CD8-positive, alpha-beta memory T cell (primary cell): ENCODE data around the gene PSMD2. TPM values are rescaled to one million over a fixed set of nuclear protein-coding genes. Genes with fewer than 3 reads are reported as not detected.

Source experiments
- CTCF ChIA-PET: fragments of 350-600 bp; sonication (Branson Sonifier 250); formaldehyde crosslinking; loops from one replicate; lab custom pipeline; 2021; ENCODE audit warnings: antibody characterized with exemption; lab: Charles Lee
- POLR2A ChIA-PET: fragments of 350-600 bp; sonication (Branson Sonifier 250); formaldehyde crosslinking; loops from one replicate; lab custom pipeline; 2021; ENCODE audit warnings: antibody characterized with exemption; lab: Charles Lee
- DNase-seq, 5 donors: peaks; one replicate each; pipeline versions ENCODE4 v3.0.0 to v3.0.0-alpha.2; 2020 to 2022; ENCODE audit warnings: mixed read lengths in 1 of 5
- H3K27ac ChIP-seq: one replicate; pipeline ENCODE4 v1.7.0; 2013; ENCODE audit warnings: low read depth, mild to moderate bottlenecking, low read length, moderate library complexity
- H3K27me3 ChIP-seq: 2 replicates; pipeline ENCODE4 v1.7.0; 2013; ENCODE audit warnings: low read length, mild to moderate bottlenecking; ENCODE audit not compliant: insufficient read depth, poor library complexity, severe bottlenecking
- H3K36me3 ChIP-seq: 2 replicates; pipeline ENCODE4 v1.7.0; 2013; ENCODE audit warnings: mild to moderate bottlenecking, low read length, moderate library complexity; ENCODE audit not compliant: insufficient read depth
- H3K4me1 ChIP-seq: 2 replicates; pipeline ENCODE4 v1.7.0; 2013; ENCODE audit warnings: mild to moderate bottlenecking, low read length, moderate library complexity; ENCODE audit not compliant: insufficient read depth
- H3K4me3 ChIP-seq: 2 replicates; pipeline ENCODE4 v1.7.0; 2013; ENCODE audit warnings: mild to moderate bottlenecking, low read length
- H3K9me3 ChIP-seq: 2 replicates; pipeline ENCODE4 v1.7.0; 2013; ENCODE audit warnings: mild to moderate bottlenecking, low read length
- H3K27ac Mint-ChIP-seq, 8 donors: one replicate each; pipeline ENCODE4 v1.8.0; 2020 to 2021; ENCODE audit warnings: mixed read lengths in 8 of 8, mild to moderate bottlenecking in 6 of 8, inconsistent platforms in 3 of 8, moderate library complexity in 3 of 8
- H3K27me3 Mint-ChIP-seq, 2 donors: one replicate each; pipeline ENCODE4 v1.8.0; 2020 to 2021; ENCODE audit warnings: mixed read lengths in 2 of 2, mild to moderate bottlenecking in 1 of 2, moderate library complexity in 1 of 2
- H3K36me3 Mint-ChIP-seq, 3 donors: one replicate each; pipeline ENCODE4 v1.8.0; 2020 to 2021; ENCODE audit warnings: mixed read lengths in 3 of 3, inconsistent platforms in 1 of 3, mild to moderate bottlenecking in 1 of 3
- H3K4me1 Mint-ChIP-seq, 3 donors: one replicate each; pipeline ENCODE4 v1.8.0; 2020 to 2021; ENCODE audit warnings: mixed read lengths in 3 of 3, inconsistent platforms in 1 of 3, mild to moderate bottlenecking in 1 of 3
- H3K4me3 Mint-ChIP-seq, 7 donors: one replicate each; pipeline ENCODE4 v1.8.0; 2020 to 2021; ENCODE audit warnings: mixed read lengths in 7 of 7, mild to moderate bottlenecking in 6 of 7, moderate library complexity in 4 of 7, inconsistent platforms in 2 of 7
- H3K9me3 Mint-ChIP-seq, 5 donors: one replicate each; pipeline ENCODE4 v1.8.0; 2020 to 2022; ENCODE audit warnings: mixed read lengths in 5 of 5, mild to moderate bottlenecking in 3 of 5, moderate library complexity in 2 of 5, inconsistent platforms in 1 of 5
- polyA plus RNA-seq: library from polyadenylated mRNA; unstranded; fragments of 300-500 nt; fragmentation: Illumina TruSeq; gene quantifications from one replicate; pipeline ENCODE4 v1.2.3, GENCODE V29; 2021
- total RNA-seq, 2 experiments: library from RNA; stranded (reverse); gene quantifications; one replicate each; pipeline ENCODE4 v1.2.3, GENCODE V29; 2021

PSMD2 gene
- total and polyA plus RNA-seq, 3 experiments from 2014 or later = 211 to 342 (median 334) TPM

GRCh38 chr3:184289426-184289938 lies 9.6 kb upstream of the PSMD2 start:
- Mint-ChIP-seq H3K27ac (peak overlapping the region in 2 of 8 donors; percentile 17 to 92), H3K4me1 (peaks cover 0 to 4% (median 0%) of the 10 kb centered on the region in 3 donors), H3K4me3 (no peak overlapping the region), H3K27me3 (peaks cover 8 to 15% of the 10 kb centered on the region in 2 donors), H3K36me3 (no peaks in the 10 kb centered on the region), H3K9me3 (no peaks in the 10 kb centered on the region)
- ChIA-PET POLR2A (interaction anchor here (1.1 kb wide), 1 partner anchor 24 kb away, joined by 5 read pairs; no protein-coding TSS in a partner anchor), CTCF (interaction anchor here (0.6 to 2.6 kb wide), 5 partner anchors 21 to 393 kb away, joined by 3 to 8 read pairs (median 3); no protein-coding TSS in a partner anchor)
- no peaks in the 10 kb centered on the region for H3K36me3 ChIP-seq
- peak; percentile 21 to 66 (median 32) for DNase-seq
- H3K4me3 ChIP-seq = no peak overlapping the region
- H3K27ac ChIP-seq = no peak overlapping the region
- H3K9me3 ChIP-seq = no peaks in the 10 kb centered on the region
- no peaks in the 10 kb centered on the region for H3K4me1 ChIP-seq
- no peaks in the 10 kb centered on the region for H3K27me3 ChIP-seq

DNA sequence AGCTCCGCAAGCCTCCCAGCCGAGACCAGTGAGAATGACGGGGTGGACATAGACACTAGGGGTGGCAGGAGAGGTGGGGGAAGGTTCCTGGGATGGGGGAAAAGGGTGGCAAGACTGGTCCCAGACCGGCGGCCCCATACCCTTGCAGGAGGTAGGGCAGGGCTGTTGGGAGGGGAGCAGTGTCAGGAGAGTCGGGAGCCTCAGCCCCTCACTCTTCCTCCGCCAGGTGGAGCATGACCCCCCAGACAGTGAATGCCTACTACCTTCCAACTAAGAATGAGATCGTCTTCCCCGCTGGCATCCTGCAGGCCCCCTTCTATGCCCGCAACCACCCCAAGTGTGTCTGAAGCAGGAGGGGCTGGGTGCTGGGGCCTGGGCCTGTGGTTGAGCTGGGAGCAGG lies 8.7 kb upstream of the PSMD2 start:
- Mint-ChIP-seq H3K27ac (no peak overlapping the region), H3K4me1 (peaks cover 0 to 4% (median 0%) of the 10 kb centered on the region in 3 donors), H3K36me3 (no peaks in the 10 kb centered on the region), H3K4me3 (no peak overlapping the region), H3K27me3 (peaks cover 9 to 14% of the 10 kb centered on the region in 2 donors), H3K9me3 (no peaks in the 10 kb centered on the region)
- no peaks in the 10 kb centered on the region for H3K4me1 ChIP-seq
- H3K4me3 ChIP-seq = no peak overlapping the region
- H3K27me3 ChIP-seq = no peaks in the 10 kb centered on the region
- ChIA-PET POLR2A (no interaction called here), CTCF (interaction anchor here (0.9 to 2.6 kb wide), 2 partner anchors 63 to 393 kb away, joined by 3 to 8 read pairs; no protein-coding TSS in a partner anchor)
- H3K27ac ChIP-seq = no peak overlapping the region
- H3K9me3 ChIP-seq = no peaks in the 10 kb centered on the region
- no peaks in the 10 kb centered on the region for H3K36me3 ChIP-seq
- no peak for DNase-seq

DNA sequence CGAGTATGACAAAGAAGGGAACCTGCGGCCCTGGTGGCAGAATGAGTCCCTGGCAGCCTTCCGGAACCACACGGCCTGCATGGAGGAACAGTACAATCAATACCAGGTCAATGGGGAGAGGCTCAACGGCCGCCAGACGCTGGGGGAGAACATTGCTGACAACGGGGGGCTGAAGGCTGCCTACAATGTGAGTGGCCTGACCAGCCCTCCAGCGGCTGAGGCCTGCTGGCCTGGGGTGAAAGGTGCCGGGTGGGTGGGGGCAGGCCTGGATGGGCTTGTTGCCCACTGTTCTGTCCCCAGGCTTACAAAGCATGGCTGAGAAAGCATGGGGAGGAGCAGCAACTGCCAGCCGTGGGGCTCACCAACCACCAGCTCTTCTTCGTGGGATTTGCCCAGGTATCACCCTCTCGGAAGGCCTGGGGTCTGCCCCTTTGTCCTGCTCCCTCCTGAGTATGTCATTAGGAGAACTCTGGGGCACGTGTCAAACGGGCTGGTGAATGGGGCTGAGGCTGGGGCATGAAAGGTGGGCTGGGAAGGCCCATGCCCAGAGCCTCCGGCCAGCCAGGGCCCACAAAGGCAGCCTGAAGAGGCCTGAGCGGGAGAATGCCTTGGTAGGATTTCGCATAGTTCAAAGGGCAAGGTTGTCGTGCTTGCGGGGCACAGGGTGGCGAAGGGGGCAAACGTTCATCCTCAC lies 7.8 kb upstream of the PSMD2 start:
- Histone ChIP-seq H3K27me3 (no peaks in the 10 kb centered on the region), H3K4me3 (no peak overlapping the region), H3K36me3 (no peaks in the 10 kb centered on the region), H3K4me1 (no peaks in the 10 kb centered on the region), H3K9me3 (no peaks in the 10 kb centered on the region), H3K27ac (no peak overlapping the region)
- H3K4me1 Mint-ChIP-seq = peaks cover 0 to 4% (median 0%) of the 10 kb centered on the region in 3 donors
- H3K36me3 Mint-ChIP-seq = no peaks in the 10 kb centered on the region
- H3K4me3 Mint-ChIP-seq = no peak overlapping the region
- DNase-seq = no peak
- CTCF ChIA-PET = interaction anchor here (0.9 to 2.6 kb wide), 4 partner anchors 64 to 394 kb away, joined by 3 to 8 read pairs (median 3); no protein-coding TSS in a partner anchor
- POLR2A ChIA-PET = no interaction called here
- H3K9me3 Mint-ChIP-seq = no peaks in the 10 kb centered on the region
- peak overlapping the region in 1 of 8 donors; percentile 47 for H3K27ac Mint-ChIP-seq
- peaks cover 6 to 9% of the 10 kb centered on the region in 2 donors for H3K27me3 Mint-ChIP-seq

- H3K36me3 Mint-ChIP-seq = no peaks in the 10 kb centered on the region
- H3K4me1 Mint-ChIP-seq = peaks cover 0 to 4% (median 0%) of the 10 kb centered on the region in 3 donors
- no peak for DNase-seq
- Histone ChIP-seq H3K27ac (no peak overlapping the region), H3K4me3 (no peak overlapping the region), H3K27me3 (no peaks in the 10 kb centered on the region), H3K9me3 (no peaks in the 10 kb centered on the region), H3K4me1 (no peaks in the 10 kb centered on the region), H3K36me3 (no peaks in the 10 kb centered on the region)
- H3K9me3 Mint-ChIP-seq = no peaks in the 10 kb centered on the region
- H3K27me3 Mint-ChIP-seq = peaks cover 3 to 9% of the 10 kb centered on the region in 2 donors
- H3K27ac Mint-ChIP-seq = peak overlapping the region in 1 of 8 donors; percentile 47
- ChIA-PET CTCF (interaction anchor here (0.9 to 1.1 kb wide), 2 partner anchors 65 to 388 kb away, joined by 3 read pairs; no protein-coding TSS in a partner anchor), POLR2A (no interaction called here)
- no peak overlapping the region for H3K4me3 Mint-ChIP-seq
Observed at GRCh38 chr3:184291738-184292445, 7.1 kb upstream of the PSMD2 start.

DNA sequence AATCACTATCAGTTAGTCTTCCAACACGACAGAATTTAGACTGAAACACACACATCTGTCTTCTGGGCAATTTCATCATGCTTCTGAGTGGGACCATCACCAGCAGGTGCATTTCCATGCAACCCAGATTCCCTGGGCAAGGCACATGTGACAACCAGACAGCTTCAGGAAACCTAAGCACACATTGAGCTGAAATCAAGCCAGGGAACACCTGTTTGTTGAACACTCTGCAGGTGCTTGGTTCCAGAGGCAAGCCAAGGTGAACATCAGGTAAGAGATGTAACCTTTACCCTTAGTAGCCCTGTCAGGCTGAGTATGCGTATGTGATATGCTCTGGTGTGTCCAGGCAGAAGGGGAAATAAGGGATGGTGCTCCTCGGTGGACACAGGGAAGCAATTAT lies 3.3 kb upstream of the PSMD2 start:
- CTCF ChIA-PET = no interaction called here
- POLR2A ChIA-PET = no interaction called here
- Histone ChIP-seq H3K27ac (no peak overlapping the region), H3K36me3 (peaks cover 5% of the 10 kb centered on the region), H3K4me1 (peaks cover 14% of the 10 kb centered on the region), H3K4me3 (no peak overlapping the region), H3K27me3 (no peaks in the 10 kb centered on the region), H3K9me3 (no peaks in the 10 kb centered on the region)
- H3K4me1 Mint-ChIP-seq = peaks cover 20 to 26% (median 22%) of the 10 kb centered on the region in 3 donors
- peak overlapping the region in 3 of 7 donors; percentile 15 to 49 (median 40) for H3K4me3 Mint-ChIP-seq
- no peak for DNase-seq
- peaks cover 0 to 20% (median 0%) of the 10 kb centered on the region in 3 donors for H3K36me3 Mint-ChIP-seq
- no peaks in the 10 kb centered on the region for H3K9me3 Mint-ChIP-seq
- H3K27me3 Mint-ChIP-seq = peaks cover 0 to 4% of the 10 kb centered on the region in 2 donors
- no peak overlapping the region for H3K27ac Mint-ChIP-seq

DNA sequence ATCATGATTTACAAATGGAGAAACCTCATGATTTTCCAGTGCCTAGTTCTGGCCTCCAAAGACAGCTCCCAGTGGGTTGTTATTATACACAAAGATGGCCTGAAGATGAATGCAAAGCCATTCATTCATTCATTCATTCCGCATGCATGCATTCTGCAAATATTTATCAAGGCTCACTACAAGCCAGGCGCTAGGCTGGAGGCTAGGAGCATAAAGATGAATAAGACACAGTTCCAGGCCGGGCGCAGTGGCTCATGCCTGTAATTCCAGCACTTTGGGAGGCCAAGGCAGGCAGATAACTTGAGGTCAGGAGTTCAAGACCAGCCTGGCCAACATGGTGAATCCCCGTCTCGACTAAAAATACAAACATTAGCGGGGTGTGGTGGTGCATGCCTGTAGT lies 2.4 kb upstream of the PSMD2 start:
- ChIA-PET CTCF (no interaction called here), POLR2A (no interaction called here)
- peaks cover 0 to 26% (median 2%) of the 10 kb centered on the region in 3 donors for H3K36me3 Mint-ChIP-seq
- Histone ChIP-seq H3K27ac (no peak overlapping the region), H3K4me3 (no peak overlapping the region), H3K4me1 (peaks cover 14% of the 10 kb centered on the region), H3K9me3 (no peaks in the 10 kb centered on the region), H3K27me3 (no peaks in the 10 kb centered on the region), H3K36me3 (peaks cover 13% of the 10 kb centered on the region)
- H3K4me3 Mint-ChIP-seq = peak overlapping the region in 2 of 7 donors; percentile 91 to 93
- no peaks in the 10 kb centered on the region for H3K9me3 Mint-ChIP-seq
- H3K27me3 Mint-ChIP-seq = peaks cover 0 to 4% of the 10 kb centered on the region in 2 donors
- H3K27ac Mint-ChIP-seq = peak overlapping the region in 1 of 8 donors; percentile 86
- DNase-seq = no peak
- H3K4me1 Mint-ChIP-seq = peaks cover 20 to 28% (median 26%) of the 10 kb centered on the region in 3 donors

- Histone ChIP-seq H3K9me3 (no peaks in the 10 kb centered on the region), H3K36me3 (peaks cover 43% of the 10 kb centered on the region), H3K27ac (peak overlapping the region; percentile 57), H3K4me3 (peak overlapping the region; percentile 68), H3K27me3 (no peaks in the 10 kb centered on the region), H3K4me1 (peaks cover 14% of the 10 kb centered on the region)
- Mint-ChIP-seq H3K36me3 (peaks cover 5 to 57% (median 15%) of the 10 kb centered on the region in 3 donors), H3K9me3 (no peaks in the 10 kb centered on the region), H3K27me3 (peaks cover 0 to 3% of the 10 kb centered on the region in 2 donors), H3K4me1 (peaks cover 25 to 36% (median 36%) of the 10 kb centered on the region in 3 donors), H3K27ac (peak overlapping the region; percentile 52 to 95 (median 89)), H3K4me3 (peak overlapping the region; percentile 89 to 96 (median 92))
- ChIA-PET POLR2A (interaction anchor here (0.8 to 1.5 kb wide), 2 partner anchors 115 to 126 kb away, joined by 4 to 5 read pairs; no protein-coding TSS in a partner anchor), CTCF (interaction anchor here (0.7 kb wide), 1 partner anchor 164 kb away, joined by 3 read pairs; the partner anchor contains the start of gene EIF2B5)
- no peak for DNase-seq
Observed at GRCh38 chr3:184299488-184300377, 692 bp downstream of the PSMD2 start.
